Neural progenitor cell (in vitro differentiated cells): ENCODE measurements around the gene ZC3H7A.

Source experiments
- CTCF ChIP-seq: fragments of 200-600 bp; sonication (generic); IDR thresholded peaks from 2 replicates; pipeline ENCODE4 v1.5.1; 2017; ENCODE audit warnings: antibody characterized with exemption, mild to moderate bottlenecking
- EZH2 ChIP-seq: fragments of 200-600 bp; sonication (generic); IDR thresholded peaks from 2 replicates; pipeline ENCODE4 v1.6.1; 2017; ENCODE audit warnings: antibody characterized with exemption, mild to moderate bottlenecking, moderate library complexity
- EZH2phosphoT487 ChIP-seq: fragments of 200-600 bp; sonication (generic); IDR thresholded peaks from 2 replicates; pipeline ENCODE4 v1.6.1; 2017; ENCODE audit warnings: antibody characterized with exemption

- TF ChIP-seq EZH2phosphoT487 (no peak), CTCF (no peak), EZH2 (no peak)
Measured at GRCh38 chr16:11841026-11841425, 44.0 kb upstream of the ZC3H7A start.
